ENCODE data around the gene MARCHF6. TPM values are rescaled to one million over a fixed set of nuclear protein-coding genes. Genes with fewer than 3 reads are reported as not detected.
A peak's percentile ranks its signal among the peaks of the same experiment; 100 is the strongest.

The MARCHF6 gene
- total and polyA plus RNA-seq, 11 donors: 39.3 to 192 (median 159) TPM

DNA sequence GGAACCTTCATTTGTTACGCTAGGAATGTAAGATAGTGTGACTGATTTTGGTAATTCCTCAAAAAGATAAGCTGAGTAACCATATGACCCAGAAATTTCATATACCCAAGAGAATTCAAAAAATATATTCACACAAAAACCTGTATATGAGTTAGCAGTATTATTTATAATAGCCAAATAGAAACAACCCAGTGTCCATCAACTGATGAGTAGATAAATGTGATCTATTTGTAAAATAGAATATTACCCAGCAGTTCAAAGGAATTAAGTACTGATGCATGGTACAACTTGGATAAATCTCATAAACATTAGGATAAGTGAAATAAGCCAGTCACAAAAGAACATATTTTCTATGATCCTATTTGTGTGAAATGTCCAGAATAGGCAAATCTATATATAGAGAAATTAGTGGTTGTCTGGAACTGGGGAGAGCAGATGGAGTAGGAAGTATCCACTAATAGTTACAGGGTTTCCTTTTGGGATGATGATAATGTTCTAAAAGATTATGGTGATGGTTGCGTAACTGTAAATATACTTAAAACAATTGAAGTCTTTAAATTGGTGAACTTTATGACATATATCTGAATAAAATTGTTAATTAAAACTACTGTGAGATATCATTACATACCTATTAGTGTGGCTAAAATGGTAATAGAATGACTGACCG lies 10.2 kb downstream of the MARCHF6 start:
- no peak for DNase-seq
- Histone ChIP-seq H3K4me1 (peaks cover 0 to 76% (median 44%) of the 10 kb centered on the region in 12 donors), H3K4me3 (no peak overlapping the region), H3K27ac (no peak overlapping the region), H3K36me3 (no peaks in the 10 kb centered on the region), H3K9me3 (no peaks in the 10 kb centered on the region), H3K27me3 (no peaks in the 10 kb centered on the region)
- 78 to 93% (median 84%) methylated on average over 3 of the region's 3 CpGs for WGBS, 4 donors
- intact Hi-C loops (cut with DNase I): no loop called here
- no peak for ATAC-seq
- TF ChIP-seq, protein P1, sequence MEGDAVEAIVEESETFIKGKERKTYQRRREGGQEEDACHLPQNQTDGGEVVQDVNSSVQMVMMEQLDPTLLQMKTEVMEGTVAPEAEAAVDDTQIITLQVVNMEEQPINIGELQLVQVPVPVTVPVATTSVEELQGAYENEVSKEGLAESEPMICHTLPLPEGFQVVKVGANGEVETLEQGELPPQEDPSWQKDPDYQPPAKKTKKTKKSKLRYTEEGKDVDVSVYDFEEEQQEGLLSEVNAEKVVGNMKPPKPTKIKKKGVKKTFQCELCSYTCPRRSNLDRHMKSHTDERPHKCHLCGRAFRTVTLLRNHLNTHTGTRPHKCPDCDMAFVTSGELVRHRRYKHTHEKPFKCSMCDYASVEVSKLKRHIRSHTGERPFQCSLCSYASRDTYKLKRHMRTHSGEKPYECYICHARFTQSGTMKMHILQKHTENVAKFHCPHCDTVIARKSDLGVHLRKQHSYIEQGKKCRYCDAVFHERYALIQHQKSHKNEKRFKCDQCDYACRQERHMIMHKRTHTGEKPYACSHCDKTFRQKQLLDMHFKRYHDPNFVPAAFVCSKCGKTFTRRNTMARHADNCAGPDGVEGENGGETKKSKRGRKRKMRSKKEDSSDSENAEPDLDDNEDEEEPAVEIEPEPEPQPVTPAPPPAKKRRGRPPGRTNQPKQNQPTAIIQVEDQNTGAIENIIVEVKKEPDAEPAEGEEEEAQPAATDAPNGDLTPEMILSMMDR (IDR thresholded peaks at IDR 0.05): no peak
- TF ChIP-seq POLR2A (IDR thresholded peaks at IDR 0.05): no peak

DNA sequence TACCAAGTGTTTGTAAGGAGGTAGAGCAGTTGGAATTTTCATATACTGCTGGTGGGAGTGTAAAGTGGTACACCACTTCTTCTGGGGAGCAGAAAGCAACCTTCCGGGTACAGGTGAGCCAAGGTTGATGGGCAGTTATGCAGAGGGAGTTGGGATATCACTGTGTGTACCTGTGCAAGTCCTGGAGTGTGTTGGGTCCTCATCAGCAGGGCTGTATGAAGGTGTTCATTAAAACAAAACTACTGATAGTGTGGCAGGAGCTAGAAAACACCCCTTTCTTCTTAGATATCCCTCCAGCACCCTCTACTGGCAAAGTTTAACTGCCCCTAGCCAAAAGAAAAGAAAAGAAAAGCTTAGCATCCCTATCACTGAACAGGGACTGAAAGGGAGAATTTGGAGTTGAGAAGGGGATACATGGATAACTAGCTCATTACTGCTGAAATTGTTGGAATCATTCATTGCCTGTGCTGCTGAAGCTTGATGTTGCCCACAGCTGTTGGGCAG lies 10.7 kb downstream of the MARCHF6 start:
- H3K27ac ChIP-seq: no peak overlapping the region
- TF ChIP-seq, protein P1 (IDR thresholded peaks at IDR 0.05): peak in 4 of 12 donors; percentile 9 to 14 (median 11)
- TF ChIP-seq POLR2A (IDR thresholded peaks at IDR 0.05): no peak
- no peaks in the 10 kb centered on the region for H3K36me3 ChIP-seq
- H3K4me1 ChIP-seq: peaks cover 0 to 76% (median 46%) of the 10 kb centered on the region in 12 donors
- intact Hi-C loops (cut with DNase I): no loop called here
- no peaks in the 10 kb centered on the region for H3K9me3 ChIP-seq
- H3K27me3 ChIP-seq: no peaks in the 10 kb centered on the region
- WGBS, 4 donors: 85 to 100% (median 99%) methylated on average over 1 of the region's 1 CpG
- DNase-seq: no peak
- no peak overlapping the region for H3K4me3 ChIP-seq
- ATAC-seq: no peak

DNA sequence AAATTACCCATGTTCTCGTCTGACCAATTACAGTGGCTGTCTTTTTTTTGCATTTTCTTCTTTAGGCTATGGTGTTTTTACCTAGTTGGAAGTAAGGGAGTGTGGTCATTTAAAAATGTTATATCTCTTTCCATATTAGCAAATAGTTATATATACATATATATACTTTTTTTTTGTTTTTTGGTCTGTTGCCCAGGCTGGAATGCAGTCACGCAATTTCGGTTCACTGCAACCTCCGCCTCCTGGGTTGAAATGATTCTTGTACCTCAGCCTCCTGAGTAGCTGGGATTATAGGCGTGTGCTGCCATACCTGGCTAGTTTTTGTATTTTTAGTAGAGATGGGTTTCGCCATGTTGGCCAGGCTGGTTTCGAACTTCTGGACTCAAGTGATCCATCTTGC lies 12.3 kb downstream of the MARCHF6 start:
- Histone ChIP-seq H3K36me3 (no peaks in the 10 kb centered on the region), H3K27ac (peak overlapping the region in 1 of 12 donors; percentile 8), H3K9me3 (no peaks in the 10 kb centered on the region), H3K4me1 (peaks cover 0 to 75% (median 45%) of the 10 kb centered on the region in 12 donors), H3K4me3 (no peak overlapping the region), H3K27me3 (no peaks in the 10 kb centered on the region)
- intact Hi-C loops (cut with DNase I): no loop called here
- no peak for DNase-seq
- WGBS, 4 donors: 73 to 80% (median 79%) methylated on average over 7 of the region's 7 CpGs
- TF ChIP-seq POLR2A (IDR thresholded peaks at IDR 0.05): no peak
- TF ChIP-seq, protein P1 (IDR thresholded peaks at IDR 0.05): no peak
- ATAC-seq: no peak

DNA sequence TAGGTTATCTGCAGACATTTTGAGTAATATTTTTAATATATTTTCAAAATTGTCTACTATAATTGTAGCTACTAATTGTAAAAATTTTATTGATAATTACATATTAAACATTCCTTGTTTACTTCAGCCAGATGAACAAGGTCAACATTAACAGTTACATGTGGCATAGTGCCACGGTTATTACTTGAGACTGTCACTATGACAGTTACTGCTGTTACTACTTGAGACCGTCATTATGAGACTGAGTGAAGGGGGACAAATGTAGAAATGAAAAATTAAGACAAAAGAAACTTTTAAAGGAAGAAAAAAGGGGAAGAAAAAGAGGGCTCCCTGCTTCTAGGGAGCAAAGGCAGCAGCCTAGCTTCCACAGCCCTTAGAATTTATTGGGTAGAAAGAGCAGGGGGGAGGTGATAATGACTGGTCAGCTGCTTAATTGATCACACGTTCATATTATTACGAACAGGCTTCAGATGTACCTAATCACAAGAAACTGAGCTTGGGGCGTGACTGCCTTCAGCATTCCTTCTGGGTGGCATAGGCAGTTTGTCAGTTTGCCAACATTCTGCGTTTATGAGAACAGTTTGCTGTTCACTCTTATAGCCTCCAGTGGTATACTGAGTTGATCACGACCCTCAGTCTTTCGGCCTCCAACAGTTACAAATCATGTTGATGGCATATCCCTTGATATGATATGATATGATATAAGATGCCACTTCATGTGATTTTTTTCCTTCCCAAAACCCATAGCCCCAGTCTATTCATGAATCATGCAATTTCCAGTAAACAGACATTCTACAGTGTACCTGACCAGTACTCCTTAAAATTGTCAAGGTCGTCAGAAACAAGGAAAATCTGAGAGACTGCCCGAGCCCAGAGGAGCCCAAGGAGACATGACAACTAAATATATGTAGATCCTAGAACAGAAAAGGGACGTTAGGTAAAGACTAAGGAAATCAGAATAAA lies 13.1 kb downstream of the MARCHF6 start:
- H3K4me1 ChIP-seq: peaks cover 0 to 81% (median 46%) of the 10 kb centered on the region in 12 donors
- 33 to 42% (median 35%) methylated on average over 11 of the region's 11 CpGs for WGBS, 4 donors
- H3K4me3 ChIP-seq: no peak overlapping the region

More for the DNA sequence above, 13.1 kb downstream of the MARCHF6 start:
- DNase-seq (no peak), ATAC-seq (peak in 2 of 4 donors; percentile 7 to 52)
- Histone ChIP-seq H3K27ac (peak overlapping the region in 6 of 12 donors; percentile 3 to 50 (median 18)), H3K9me3 (no peaks in the 10 kb centered on the region), H3K36me3 (no peaks in the 10 kb centered on the region), H3K27me3 (no peaks in the 10 kb centered on the region)
- intact Hi-C loops (cut with DNase I): no loop called here
- TF ChIP-seq POLR2A (IDR thresholded peaks at IDR 0.05): no peak
- TF ChIP-seq, protein P1 (IDR thresholded peaks at IDR 0.05): no peak

Data from heart left ventricle (tissue), 16 donors.